ENCODE data around the gene SAFB. TPM values are rescaled to one million over a fixed set of nuclear protein-coding genes. Genes with fewer than 3 reads are reported as not detected.
A peak's percentile ranks its signal among the peaks of the same experiment; 100 is the strongest.
"Not testable (repeated sequence)": the region's sequence is repeated elsewhere in the genome, so short reads cannot be mapped to it uniquely, and the experiment has no call there.

SAFB gene
- polyA plus RNA-seq, 6 donors from 2014 or later, result 18.3 to 119 (median 43.4) TPM

GRCh38 chr19:5687360-5688198 is 64.7 kb downstream of the SAFB start:
- H3K4me1 Mint-ChIP-seq, result peaks cover 26 to 42% (median 40%) of the 10 kb centered on the region in 3 donors
- H3K9me3 Mint-ChIP-seq, result peaks cover 0 to 3% (median 0%) of the 10 kb centered on the region in 7 donors
- no peaks in the 10 kb centered on the region for H3K36me3 Mint-ChIP-seq
- H3K27me3 Mint-ChIP-seq, result no peaks in the 10 kb centered on the region
- DNase-seq (no peak), ATAC-seq (ENCODE audit: low read depth in 2 of 2) (no peak)
- peak overlapping the region in 2 of 6 donors; percentile 86 to 95 for H3K27ac Mint-ChIP-seq
- H3K4me3 Mint-ChIP-seq, result peak overlapping the region in 7 of 8 donors; percentile 80 to 91 (median 86)

DNA sequence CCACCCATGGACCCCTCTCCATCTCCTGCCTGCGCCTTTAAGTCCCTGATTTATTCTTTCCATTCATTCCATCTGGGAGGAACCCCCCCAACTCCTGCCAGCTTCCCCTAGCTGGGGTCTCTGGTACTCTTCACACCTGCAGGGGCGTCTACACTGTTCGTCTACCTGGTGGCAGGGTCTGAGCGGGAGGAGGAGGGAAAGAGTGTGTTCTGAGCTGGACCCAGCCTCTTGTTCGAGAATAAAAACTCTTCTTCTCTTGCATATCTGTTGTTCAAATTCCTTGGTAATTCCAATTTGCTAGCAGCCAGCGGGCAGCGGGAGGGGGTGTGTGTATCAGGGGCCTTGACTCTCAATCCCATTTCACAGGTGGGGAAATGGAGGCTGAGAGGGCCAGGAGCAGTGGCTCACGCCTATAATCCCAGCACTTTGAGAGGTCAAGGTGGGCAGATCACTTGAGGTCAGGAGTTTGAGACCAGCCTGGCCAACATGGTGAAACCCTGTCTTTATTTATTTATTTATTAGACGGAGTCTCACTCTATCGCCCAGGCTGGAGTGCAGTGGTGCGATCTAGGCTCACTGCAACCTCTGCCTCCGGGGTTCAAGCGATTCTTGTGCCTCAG is 65.5 kb downstream of the SAFB start:
- peak overlapping the region; percentile 56 to 91 (median 74) for H3K4me3 Mint-ChIP-seq
- H3K36me3 Mint-ChIP-seq; ATAC-seq (ENCODE audit: low read depth in 2 of 2); H3K27me3 Mint-ChIP-seq; H3K9me3 Mint-ChIP-seq; DNase-seq: not testable (repeated sequence)
- peaks cover 30 to 50% (median 40%) of the 10 kb centered on the region in 3 donors for H3K4me1 Mint-ChIP-seq
- H3K27ac Mint-ChIP-seq, result peak overlapping the region in 2 of 6 donors; percentile 60 to 90

GRCh38 chr19:5690125-5690954 is 67.5 kb downstream of the SAFB start, which contains the start of gene RPL36:
RPL36 (plus strand) TSS chr19:5690295; CDS start chr19:5690508, 213 bp downstream.
- peak; percentile 56 to 57 for ATAC-seq (ENCODE audit: low read depth in 2 of 2)
- no peaks in the 10 kb centered on the region for H3K27me3 Mint-ChIP-seq
- H3K4me3 Mint-ChIP-seq, result peak within 1 kb of the TSS; percentile 90 to 98 (median 93)
- H3K4me1 Mint-ChIP-seq, result peaks cover 27 to 53% (median 40%) of the 10 kb centered on the region in 3 donors
- peak; percentile 98 for DNase-seq
- peak within 1 kb of the TSS; percentile 88 to 98 (median 96) for H3K27ac Mint-ChIP-seq
- H3K36me3 Mint-ChIP-seq, result peaks cover 0 to 7% of the 10 kb centered on the region in 2 donors
- peaks cover 0 to 3% (median 0%) of the 10 kb centered on the region in 7 donors for H3K9me3 Mint-ChIP-seq

GRCh38 chr19:5690955-5691821 is 68.3 kb downstream of the SAFB start:
- H3K4me1 Mint-ChIP-seq, result peaks cover 27 to 49% (median 36%) of the 10 kb centered on the region in 3 donors
- peaks cover 0 to 3% (median 0%) of the 10 kb centered on the region in 7 donors for H3K9me3 Mint-ChIP-seq
- H3K27me3 Mint-ChIP-seq, result no peaks in the 10 kb centered on the region
- H3K36me3 Mint-ChIP-seq, result peaks cover 0 to 7% of the 10 kb centered on the region in 2 donors
- H3K4me3 Mint-ChIP-seq, result peak overlapping the region; percentile 90 to 98 (median 93)
- peak overlapping the region; percentile 88 to 98 (median 96) for H3K27ac Mint-ChIP-seq
- no peak for ATAC-seq (ENCODE audit: low read depth in 2 of 2)
- DNase-seq, result peak; percentile 35

DNA sequence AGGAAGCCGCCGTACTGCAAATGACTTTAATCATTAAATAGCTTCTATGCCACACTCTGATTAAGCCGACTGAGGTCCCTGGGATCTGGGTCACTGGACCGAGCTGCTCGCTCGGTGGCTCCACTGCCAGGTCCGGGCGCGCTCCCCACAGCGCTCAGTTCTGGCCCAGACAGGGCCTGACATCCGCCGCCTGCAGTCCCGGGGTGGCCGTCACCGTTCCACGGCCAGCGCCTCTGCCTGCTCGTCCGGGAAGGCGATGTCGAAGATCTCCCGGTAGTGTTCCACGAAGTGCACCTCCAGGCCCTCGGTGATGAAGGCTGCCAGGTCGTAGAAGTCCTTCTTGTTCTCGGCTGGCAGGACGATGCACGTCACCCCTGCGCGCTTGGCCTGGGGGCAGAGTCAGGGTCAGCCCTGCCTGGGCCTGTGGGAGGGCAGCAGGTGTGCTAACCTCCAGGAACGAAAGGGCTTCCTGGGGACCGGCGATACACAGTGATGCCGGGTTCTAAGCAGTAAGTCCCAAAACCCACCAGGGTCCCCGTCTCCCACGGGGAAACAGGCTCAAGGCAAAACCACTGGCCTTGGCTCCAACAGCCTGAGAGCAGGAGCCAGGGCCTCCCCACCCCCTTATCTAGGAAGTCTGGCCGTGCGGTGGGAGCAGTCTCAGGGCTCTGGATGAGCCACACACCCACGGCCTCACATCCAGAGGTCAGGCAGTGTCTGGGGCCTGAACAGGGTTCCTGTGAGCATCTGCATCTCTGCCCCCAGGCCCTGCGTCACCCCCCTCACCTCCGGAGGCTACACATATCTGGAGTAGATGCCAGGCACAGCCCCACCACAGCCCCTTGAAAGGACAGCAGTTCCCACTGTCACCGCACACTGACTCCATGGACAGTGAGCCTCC is 69.2 kb downstream of the SAFB start:
- DNase-seq (no peak), ATAC-seq (ENCODE audit: low read depth in 2 of 2) (no peak)
- Mint-ChIP-seq H3K4me3 (peak overlapping the region; percentile 19 to 97 (median 86)), H3K27me3 (no peaks in the 10 kb centered on the region), H3K9me3 (peaks cover 0 to 3% (median 0%) of the 10 kb centered on the region in 7 donors), H3K36me3 (peaks cover 0 to 7% of the 10 kb centered on the region in 2 donors), H3K4me1 (peaks cover 27 to 42% (median 32%) of the 10 kb centered on the region in 3 donors), H3K27ac (peak overlapping the region in 5 of 6 donors; percentile 44 to 97 (median 80))

- DNase-seq, result no peak
- Mint-ChIP-seq H3K27me3 (no peaks in the 10 kb centered on the region), H3K27ac (peak overlapping the region in 4 of 6 donors; percentile 65 to 94 (median 80)), H3K36me3 (peaks cover 0 to 7% of the 10 kb centered on the region in 2 donors), H3K9me3 (peaks cover 0 to 3% (median 0%) of the 10 kb centered on the region in 7 donors), H3K4me1 (peaks cover 27 to 42% (median 32%) of the 10 kb centered on the region in 3 donors), H3K4me3 (peak overlapping the region in 7 of 8 donors; percentile 19 to 91 (median 60))
- no peak for ATAC-seq (ENCODE audit: low read depth in 2 of 2)
These were observed 69.9 kb downstream of the SAFB start for GRCh38 chr19:5692723-5693194.

- H3K27me3 Mint-ChIP-seq, result no peaks in the 10 kb centered on the region
- H3K9me3 Mint-ChIP-seq, result no peaks in the 10 kb centered on the region
- peak overlapping the region in 1 of 8 donors; percentile 45 for H3K4me3 Mint-ChIP-seq
- H3K4me1 Mint-ChIP-seq, result peaks cover 23 to 38% (median 27%) of the 10 kb centered on the region in 3 donors
- DNase-seq (no peak), ATAC-seq (ENCODE audit: low read depth in 2 of 2) (no peak)
- H3K27ac Mint-ChIP-seq, result peak overlapping the region in 3 of 6 donors; percentile 80 to 94 (median 87)
- peaks cover 0 to 7% of the 10 kb centered on the region in 2 donors for H3K36me3 Mint-ChIP-seq
These were observed 70.6 kb downstream of the SAFB start for GRCh38 chr19:5693195-5694166.

DNA sequence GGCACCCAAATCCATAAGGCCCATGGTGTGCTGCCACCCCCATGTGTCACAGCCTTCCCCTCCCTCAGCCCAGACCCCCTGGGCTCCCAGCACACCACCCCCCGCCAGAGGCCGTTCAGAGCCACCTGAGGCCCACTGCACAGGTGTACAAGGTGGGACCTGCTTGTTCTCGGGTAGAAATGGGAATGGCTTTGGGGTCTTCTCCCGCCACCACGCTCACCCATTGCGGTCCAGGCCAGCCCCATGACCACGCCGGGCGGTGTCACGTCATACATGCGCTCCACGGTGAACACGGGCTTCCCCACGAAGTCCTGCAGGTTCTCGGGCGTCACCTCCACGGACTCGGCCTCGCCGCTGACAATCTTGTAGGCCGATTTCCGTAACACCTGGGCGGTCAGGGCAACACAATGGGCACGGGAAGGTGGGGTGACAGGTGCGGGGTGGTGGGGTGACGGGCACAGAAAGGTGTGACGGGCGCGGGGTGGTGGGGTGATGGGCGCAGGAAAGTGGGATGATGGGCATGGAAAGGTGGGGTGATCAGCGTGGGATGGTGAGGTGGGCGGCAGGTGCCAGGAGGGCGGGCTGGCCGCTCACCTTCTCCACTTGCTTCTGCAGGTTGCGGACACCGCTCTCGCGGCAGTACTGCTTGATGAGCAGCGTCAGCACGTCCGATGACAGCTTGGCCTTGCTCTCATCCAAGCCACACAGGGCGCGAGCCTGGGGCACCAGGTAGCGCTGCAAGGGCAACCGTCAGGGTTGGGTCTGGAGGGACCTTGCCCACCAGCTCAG is 71.5 kb downstream of the SAFB start:
- Mint-ChIP-seq H3K9me3 (no peaks in the 10 kb centered on the region), H3K27ac (peak overlapping the region in 3 of 6 donors; percentile 41 to 94 (median 87)), H3K4me1 (peaks cover 23 to 37% (median 26%) of the 10 kb centered on the region in 3 donors), H3K27me3 (no peaks in the 10 kb centered on the region), H3K36me3 (peaks cover 0 to 7% of the 10 kb centered on the region in 2 donors), H3K4me3 (peak overlapping the region in 1 of 8 donors; percentile 9)
- ATAC-seq (ENCODE audit: low read depth in 2 of 2) (no peak), DNase-seq (no peak)

DNA sequence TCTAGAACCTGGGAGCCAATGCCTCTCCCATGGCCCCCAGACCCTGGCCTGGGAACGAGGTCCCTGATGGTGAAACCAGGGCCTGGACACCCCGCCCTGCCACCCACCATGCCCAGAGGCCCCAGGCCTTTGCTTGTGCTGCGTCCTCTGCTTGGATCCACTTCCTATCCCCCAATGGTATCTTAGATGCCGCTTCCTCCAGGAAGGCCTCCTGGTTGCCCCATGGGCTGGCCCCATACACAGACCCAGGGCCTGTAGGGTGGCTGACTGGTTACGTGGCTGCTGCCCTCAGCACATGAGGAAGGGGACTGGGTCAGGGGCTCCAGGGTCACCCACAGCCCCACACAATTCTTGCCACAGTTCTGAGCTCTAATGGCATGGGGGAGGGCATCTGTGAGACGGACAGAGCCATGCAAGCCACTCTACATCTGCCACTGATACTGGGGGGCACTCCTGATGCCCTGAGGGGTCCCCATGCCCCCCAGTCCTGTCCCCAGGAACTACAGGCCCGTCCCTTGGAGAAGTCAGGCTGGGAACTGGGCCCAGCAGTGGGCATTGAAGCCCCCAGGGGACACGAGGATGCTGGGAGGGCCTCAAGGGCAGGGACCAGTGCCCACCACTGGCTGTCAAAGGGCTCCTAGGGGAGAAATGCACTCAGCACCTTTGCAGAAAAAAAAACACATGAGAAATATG is 72.2 kb downstream of the SAFB start:
- ATAC-seq (ENCODE audit: low read depth in 2 of 2) (no peak), DNase-seq (no peak)
- Mint-ChIP-seq H3K36me3 (peaks cover 0 to 7% of the 10 kb centered on the region in 2 donors), H3K4me3 (peak overlapping the region in 2 of 8 donors; percentile 9 to 47), H3K9me3 (no peaks in the 10 kb centered on the region), H3K27ac (peak overlapping the region in 2 of 6 donors; percentile 47 to 94), H3K4me1 (peaks cover 19 to 32% (median 21%) of the 10 kb centered on the region in 3 donors), H3K27me3 (no peaks in the 10 kb centered on the region)

All from naive B cell (primary cell).